ENCODE data around the gene VPS26C. TPM values are rescaled to one million over a fixed set of nuclear protein-coding genes. Genes with fewer than 3 reads are reported as not detected.
A peak's percentile ranks its signal among the peaks of the same experiment; 100 is the strongest.

The VPS26C gene
- total RNA-seq, 1 experiment from 2014 or later = 83.8 TPM

DNA sequence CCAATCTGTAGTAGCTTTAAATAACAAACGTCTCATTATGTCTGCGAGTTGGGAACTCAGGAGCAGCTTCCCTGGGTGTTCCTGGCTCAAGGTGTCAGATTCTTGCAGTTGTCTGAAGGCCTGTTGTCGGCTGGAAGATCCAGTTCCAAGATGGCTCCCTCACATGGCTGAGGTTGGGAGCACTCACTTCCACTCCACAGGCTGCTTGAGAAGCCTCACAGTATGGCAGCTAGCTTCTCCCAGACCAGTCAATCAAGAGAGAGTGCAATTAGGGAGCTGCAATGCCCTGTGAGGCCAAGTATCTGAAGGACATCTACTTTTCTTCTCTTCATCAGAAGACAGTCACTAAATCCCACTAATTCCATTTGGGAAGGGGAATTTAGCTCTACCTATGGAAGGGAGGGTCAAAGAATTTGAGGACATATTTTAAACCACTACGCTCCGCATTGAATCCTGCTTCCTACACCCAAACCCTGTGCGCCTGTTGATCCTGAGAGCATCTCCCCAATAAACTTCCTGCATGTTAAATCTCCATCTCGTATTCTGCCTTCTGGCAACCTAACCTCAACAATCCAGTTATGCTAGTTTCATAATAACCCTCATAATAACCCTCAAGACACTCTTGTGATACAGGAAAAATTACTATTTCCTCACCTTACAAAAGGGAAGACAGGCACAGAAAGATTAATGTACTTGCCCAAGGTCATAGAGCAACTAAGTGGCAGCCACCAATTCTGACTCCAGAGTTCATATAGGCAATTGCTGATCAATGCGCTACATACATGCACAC lies 3.6 kb upstream of the VPS26C start:
- no peak for DNase-seq (ENCODE audit: low read depth, low spot score)
- in situ Hi-C loops (cut with HindIII; ENCODE audit: low pct_unique_long_range_greater_than_20kb, low sequenced_read_pairs) = no loop called here

DNA sequence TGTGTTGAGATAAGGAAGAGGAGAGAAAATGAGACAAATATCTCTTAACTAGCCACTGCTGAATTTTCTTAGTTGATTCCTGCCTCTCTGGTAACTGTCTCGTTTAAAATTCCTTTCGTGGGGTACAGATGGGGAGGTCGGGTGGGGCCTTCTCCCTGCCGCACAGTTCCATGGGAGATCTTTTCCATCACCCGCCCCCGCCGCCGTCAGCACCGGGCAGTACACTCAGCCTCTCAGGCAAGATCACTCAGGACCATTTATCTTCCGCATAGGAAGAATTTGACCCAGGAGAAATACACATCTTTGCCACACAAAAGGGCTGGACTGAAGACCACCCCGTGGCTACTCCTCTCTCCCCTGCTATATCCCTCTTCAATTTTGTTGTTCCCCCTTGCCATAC lies 2.3 kb upstream of the VPS26C start:
- DNase-seq (ENCODE audit: low read depth, low spot score) = no peak
- in situ Hi-C loops (cut with HindIII; ENCODE audit: low pct_unique_long_range_greater_than_20kb, low sequenced_read_pairs) = no loop called here

- DNase-seq (ENCODE audit: low read depth, low spot score) = no peak
- in situ Hi-C loops (cut with HindIII; ENCODE audit: low pct_unique_long_range_greater_than_20kb, low sequenced_read_pairs) = no loop called here
These were observed 1.0 kb upstream of the VPS26C start for GRCh38 chr21:37268186-37268503.

- in situ Hi-C loops (cut with HindIII; ENCODE audit: low pct_unique_long_range_greater_than_20kb, low sequenced_read_pairs) = no loop called here
- DNase-seq (ENCODE audit: low read depth, low spot score) = peak; percentile 22
These were observed 466 bp downstream of the VPS26C start for GRCh38 chr21:37266515-37267221.

GRCh38 chr21:37264808-37265207 lies 2.3 kb downstream of the VPS26C start:
- in situ Hi-C loops (cut with HindIII; ENCODE audit: low pct_unique_long_range_greater_than_20kb, low sequenced_read_pairs) = no loop called here
- no peak for DNase-seq (ENCODE audit: low read depth, low spot score)

DNA sequence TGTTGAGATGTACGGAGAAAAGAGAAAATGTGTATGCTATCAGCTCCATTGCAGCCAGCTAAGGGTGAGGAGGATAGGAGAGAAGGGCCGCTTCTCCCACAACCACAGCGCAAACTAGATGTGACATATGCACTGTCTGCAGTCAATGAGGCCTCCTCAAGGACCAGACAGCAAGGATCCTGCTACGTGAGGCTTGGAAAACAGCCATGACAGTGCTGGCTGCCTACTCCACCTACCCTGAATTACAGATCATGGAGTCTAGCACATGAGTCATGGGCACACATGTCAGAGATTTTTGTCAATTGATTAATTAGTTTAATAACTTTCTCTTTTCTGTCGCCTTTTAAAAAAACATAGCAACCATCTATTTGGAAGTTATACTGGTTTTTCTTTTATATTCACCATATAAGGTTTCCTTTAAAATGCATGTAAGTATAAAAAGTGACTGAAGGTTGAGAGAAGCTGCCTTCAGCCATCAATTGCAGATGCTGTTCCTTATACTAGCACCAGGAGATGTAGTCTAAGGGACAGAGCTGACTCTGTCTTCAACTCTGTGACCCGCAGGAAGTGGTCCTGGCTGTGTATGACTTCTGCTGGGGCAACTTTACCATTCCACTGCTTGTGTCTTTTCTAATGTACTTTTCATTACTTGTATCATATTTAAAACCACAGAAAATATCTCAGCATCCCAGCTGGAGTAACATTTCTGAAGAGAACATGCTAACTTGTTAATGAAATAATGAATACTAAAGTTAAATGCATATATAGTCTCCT lies 3.1 kb downstream of the VPS26C start:
- in situ Hi-C loops (cut with HindIII; ENCODE audit: low pct_unique_long_range_greater_than_20kb, low sequenced_read_pairs) = no loop called here

DNA sequence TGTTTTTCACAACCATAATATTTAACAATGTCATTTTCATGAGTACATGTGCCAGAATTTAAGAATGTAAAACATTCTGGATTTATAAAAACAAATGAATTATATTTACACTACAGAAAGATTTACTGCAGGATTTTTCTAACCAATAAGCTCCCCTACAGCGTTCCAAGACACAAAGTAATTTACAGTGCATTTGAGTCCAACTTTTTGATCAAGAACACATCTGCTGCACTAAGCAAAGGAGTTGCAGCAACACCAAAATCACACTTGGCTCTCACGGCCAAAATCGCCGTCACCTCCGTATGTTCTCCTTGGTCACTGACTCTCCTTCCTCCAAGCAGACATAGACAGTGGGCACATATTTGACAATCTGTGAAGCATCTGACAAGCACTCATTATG lies 7.7 kb downstream of the VPS26C start:
- in situ Hi-C loops (cut with HindIII; ENCODE audit: low pct_unique_long_range_greater_than_20kb, low sequenced_read_pairs) = no loop called here
- DNase-seq (ENCODE audit: low read depth, low spot score) = no peak

More for the DNA sequence above, 3.1 kb downstream of the VPS26C start:
- no peak for DNase-seq (ENCODE audit: low read depth, low spot score)

- DNase-seq (ENCODE audit: low read depth, low spot score) = no peak
- in situ Hi-C loops (cut with HindIII; ENCODE audit: low pct_unique_long_range_greater_than_20kb, low sequenced_read_pairs) = no loop called here
These were observed 8.9 kb downstream of the VPS26C start for GRCh38 chr21:37257967-37258877.

DNA sequence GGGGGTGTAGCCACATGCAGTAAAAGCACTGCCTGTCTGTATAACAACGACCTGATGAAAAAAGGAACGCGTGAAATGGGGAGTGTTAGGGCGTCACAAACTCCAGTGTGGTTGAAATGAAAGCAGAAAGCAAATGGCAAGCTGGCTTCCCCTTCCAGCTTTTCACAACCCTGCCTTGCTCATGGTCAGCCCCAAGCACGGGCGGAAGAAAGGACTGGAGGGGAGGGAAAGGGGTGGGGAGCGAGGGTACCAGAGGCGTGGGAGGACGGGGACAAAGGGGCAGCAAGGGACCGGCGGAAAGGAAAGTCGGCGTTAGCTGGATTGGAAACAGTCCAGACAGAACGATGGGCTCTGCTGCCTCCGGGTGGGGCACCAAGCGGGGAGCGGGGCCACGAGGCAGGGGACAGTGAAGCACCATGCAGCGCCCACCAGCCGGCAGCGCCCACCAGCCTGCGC lies 9.6 kb downstream of the VPS26C start:
- in situ Hi-C loops (cut with HindIII; ENCODE audit: low pct_unique_long_range_greater_than_20kb, low sequenced_read_pairs) = no loop called here
- no peak for DNase-seq (ENCODE audit: low read depth, low spot score)

GRCh38 chr21:37253991-37254390 lies 13.1 kb downstream of the VPS26C start:
- no peak for DNase-seq (ENCODE audit: low read depth, low spot score)
- in situ Hi-C loops (cut with HindIII; ENCODE audit: low pct_unique_long_range_greater_than_20kb, low sequenced_read_pairs) = no loop called here

- in situ Hi-C loops (cut with HindIII; ENCODE audit: low pct_unique_long_range_greater_than_20kb, low sequenced_read_pairs) = no loop called here
- DNase-seq (ENCODE audit: low read depth, low spot score) = no peak
These were observed 15.9 kb downstream of the VPS26C start for GRCh38 chr21:37251294-37251634.

DNA sequence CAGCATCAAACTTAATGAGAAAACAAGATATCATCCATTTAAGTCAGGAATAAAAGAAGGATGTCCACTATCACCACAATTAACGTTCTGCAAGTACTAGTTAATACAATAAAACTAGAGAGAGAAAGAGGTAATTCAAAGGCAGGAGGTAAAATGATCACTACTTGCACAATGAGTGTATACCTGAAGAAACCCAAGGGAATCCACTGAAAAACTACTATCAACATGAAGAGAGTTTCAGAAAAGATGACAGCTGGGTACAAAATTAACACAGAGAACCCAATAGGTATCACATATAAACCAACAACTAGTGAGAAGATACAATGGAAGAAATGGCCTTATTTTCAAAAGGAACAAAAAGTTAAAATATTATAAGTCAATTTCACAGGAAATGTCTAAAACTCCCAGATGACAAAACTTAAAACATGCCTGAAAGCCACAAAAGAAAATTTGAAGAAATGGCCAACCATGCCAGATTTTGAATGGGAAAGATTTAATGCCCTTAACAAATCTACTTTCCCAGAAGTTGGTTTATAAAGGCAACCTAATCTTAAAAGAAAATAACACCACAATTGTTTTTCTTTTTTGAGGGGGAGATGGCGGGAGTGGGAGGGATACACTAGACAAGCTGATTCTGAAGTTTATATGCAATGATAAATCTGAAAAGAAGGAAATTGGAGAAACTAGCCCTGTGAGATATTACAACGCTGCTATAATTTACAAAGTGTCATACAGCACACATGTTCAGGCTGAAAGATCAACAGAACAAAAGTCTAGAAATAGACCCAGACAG lies 17.8 kb downstream of the VPS26C start:
- DNase-seq (ENCODE audit: low read depth, low spot score) = no peak
- in situ Hi-C loops (cut with HindIII; ENCODE audit: low pct_unique_long_range_greater_than_20kb, low sequenced_read_pairs) = no loop called here

DNA sequence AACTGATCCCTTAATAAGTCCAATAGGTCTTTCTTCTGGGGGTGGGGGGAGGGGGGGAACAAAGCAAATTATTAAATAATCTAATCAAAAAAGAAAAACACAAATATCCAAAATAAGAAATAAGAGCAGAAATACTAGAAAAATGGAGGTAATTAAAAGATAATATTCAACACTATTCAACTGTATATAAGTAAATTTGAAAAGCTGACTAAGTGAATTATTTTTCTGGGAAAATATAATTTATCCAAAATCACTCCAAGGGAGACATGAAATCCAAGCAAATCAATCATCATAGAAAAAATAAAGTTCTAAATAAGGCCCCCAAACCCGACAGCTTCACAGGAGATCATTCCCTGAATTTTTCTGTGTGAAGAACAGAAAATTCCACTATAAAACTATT lies 18.8 kb downstream of the VPS26C start:
- no peak for DNase-seq (ENCODE audit: low read depth, low spot score)
- in situ Hi-C loops (cut with HindIII; ENCODE audit: low pct_unique_long_range_greater_than_20kb, low sequenced_read_pairs) = no loop called here

DNA sequence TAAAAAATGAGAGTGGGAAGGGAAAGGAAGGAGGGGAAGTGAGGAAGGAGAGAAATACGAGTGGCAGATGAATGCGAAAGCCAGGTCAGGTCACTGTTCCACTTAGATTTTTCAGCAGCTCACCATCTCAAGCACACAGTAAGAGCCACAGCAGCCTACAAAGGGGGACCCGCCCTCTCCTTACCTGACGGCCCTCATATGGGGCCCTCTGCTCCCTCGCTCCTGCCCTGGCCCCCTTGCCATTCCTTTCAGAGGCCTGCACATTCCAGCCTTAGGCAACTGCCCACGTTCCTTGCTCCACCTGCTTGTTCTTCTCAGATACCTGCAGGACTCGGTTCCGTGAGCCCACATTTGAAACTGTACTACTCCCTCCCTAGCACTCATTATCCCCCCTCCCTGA lies 22.0 kb downstream of the VPS26C start:
- in situ Hi-C loops (cut with HindIII; ENCODE audit: low pct_unique_long_range_greater_than_20kb, low sequenced_read_pairs) = no loop called here
- no peak for DNase-seq (ENCODE audit: low read depth, low spot score)

GRCh38 chr21:37244501-37245095 lies 22.5 kb downstream of the VPS26C start:
- DNase-seq (ENCODE audit: low read depth, low spot score) = no peak
- in situ Hi-C loops (cut with HindIII; ENCODE audit: low pct_unique_long_range_greater_than_20kb, low sequenced_read_pairs) = no loop called here

- in situ Hi-C loops (cut with HindIII; ENCODE audit: low pct_unique_long_range_greater_than_20kb, low sequenced_read_pairs) = no loop called here
These were observed 23.2 kb downstream of the VPS26C start for GRCh38 chr21:37243961-37244360.

DNA sequence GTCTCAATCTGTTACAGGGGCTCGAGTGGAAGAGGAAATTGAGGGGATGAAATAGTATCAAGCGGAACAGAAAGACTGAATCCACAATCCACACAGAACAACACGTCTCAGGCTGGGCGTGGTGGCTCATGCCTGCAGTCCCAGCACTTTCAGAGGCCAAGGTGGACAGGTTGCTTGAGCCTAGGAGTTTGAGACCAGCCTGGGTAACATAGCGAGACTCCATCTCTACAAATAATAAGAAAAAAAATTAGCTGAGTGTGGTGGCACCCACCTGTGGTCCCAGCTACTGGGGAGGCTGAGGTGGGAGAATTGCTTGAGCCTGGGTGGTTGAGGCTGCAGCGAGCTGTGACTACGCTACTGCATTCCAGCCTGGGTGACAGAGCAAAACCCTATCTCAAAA lies 25.7 kb downstream of the VPS26C start:
- in situ Hi-C loops (cut with HindIII; ENCODE audit: low pct_unique_long_range_greater_than_20kb, low sequenced_read_pairs) = no loop called here
- no peak for DNase-seq (ENCODE audit: low read depth, low spot score)

More at GRCh38 chr21:37243961-37244360, 23.2 kb downstream of the VPS26C start:
- DNase-seq (ENCODE audit: low read depth, low spot score) = no peak
